Sigmoid colon (tissue), 7 donors: ENCODE results near the gene KIF15. TPM values are rescaled to one million over a fixed set of nuclear protein-coding genes. Genes with fewer than 3 reads are reported as not detected.

Experiments used
- DNase-seq: peaks from one replicate; pipeline ENCODE4 v3.0.0-alpha.2; 2019
- H3K27ac ChIP-seq, 4 donors: fragments of 200-600 bp; sonication (generic); one replicate each; pipeline ENCODE4 v1.5.1; 2016 to 2019; ENCODE audit warnings: mild to moderate bottlenecking in 1 of 4
- H3K27me3 ChIP-seq, 3 donors: fragments of 200-600 bp; sonication (generic); one replicate each; pipeline ENCODE4 v1.5.1; 2019; ENCODE audit warnings: mild to moderate bottlenecking in 1 of 3
- H3K36me3 ChIP-seq, 4 donors: fragments of 200-600 bp; sonication (generic); one replicate each; pipeline ENCODE4 v1.5.1; 2016 to 2019
- H3K4me1 ChIP-seq, 4 donors: fragments of 200-600 bp; sonication (generic); one replicate each; pipeline ENCODE4 v1.5.1; 2017 to 2019
- H3K4me3 ChIP-seq, 4 donors: fragments of 200-600 bp; sonication (generic); one replicate each; pipeline ENCODE4 v1.5.1; 2017 to 2019; ENCODE audit warnings: mild to moderate bottlenecking in 2 of 4, moderate library complexity in 1 of 4
- H3K9me3 ChIP-seq, 4 donors: fragments of 200-600 bp in 3 of 4; sonication (generic) in 3 of 4; one replicate each; pipeline versions ENCODE4 v1.5.1 to v1.6.1; 2013 to 2019
- EP300 ChIP-seq, 4 donors: sonication (generic); formaldehyde crosslinking; IDR thresholded peaks; one replicate each; pipeline ENCODE4 v1.6.1; 2017; ENCODE audit warnings: antibody characterized with exemption in 4 of 4
- POLR2A ChIP-seq, 2 donors: fragments of 450-650 bp; IDR thresholded peaks; one replicate each; pipeline ENCODE4 v1.6.1; 2016; ENCODE audit warnings: antibody characterized with exemption in 2 of 2, mild to moderate bottlenecking in 2 of 2, moderate library complexity in 2 of 2
- POLR2AphosphoS5 ChIP-seq, 4 donors: sonication (generic); formaldehyde crosslinking; IDR thresholded peaks; one replicate each; pipeline ENCODE4 v1.6.1; 2017; ENCODE audit warnings: antibody characterized with exemption in 4 of 4
- WGBS, 2 donors: extraction: QIAGEN DNeasy Blood & Tissue Kit; methylation state at CpG; one replicate each; pipeline ENCODE4 v1.1.7; 2013; 5-methylcytosine and 5-hydroxymethylcytosine counted together
- intact Hi-C: fragments of 100-400 bp; cut with DNase I; formaldehyde crosslinking; loops from one replicate; pipeline ENCODE4 v1.15.1; 2023
- polyA plus RNA-seq, 3 donors: library from polyadenylated mRNA; stranded (reverse); fragments of 200-250 nt; gene quantifications; one replicate each; pipeline ENCODE4 v1.2.3, GENCODE V29; 2013
- total RNA-seq, 4 donors: library from RNA; depleted of rRNA; stranded (reverse); fragments of >200 nt; gene quantifications; one replicate each; pipeline ENCODE4 v1.1.0, GENCODE V29; 2016
- TF ChIP-seq, protein P1 (sequence below), 4 experiments: fragments of 450-650 bp in 3 of 4; fragments of 200-600 bp in 1 of 4; IDR thresholded peaks; one replicate each; pipeline ENCODE4 v1.5.1; 2016 to 2019; ENCODE audit warnings: antibody characterized with exemption in 4 of 4, mild to moderate bottlenecking in 3 of 4, moderate library complexity in 2 of 4
- donor health status: healthy with polysubstance abuse.
- donor health status: Bipolar disorder and iron deficiency.
- donor health status: healthy.

Gene KIF15
- total and polyA plus RNA-seq, 7 donors: 0.60 to 8.8 (median 1.1) TPM

DNA sequence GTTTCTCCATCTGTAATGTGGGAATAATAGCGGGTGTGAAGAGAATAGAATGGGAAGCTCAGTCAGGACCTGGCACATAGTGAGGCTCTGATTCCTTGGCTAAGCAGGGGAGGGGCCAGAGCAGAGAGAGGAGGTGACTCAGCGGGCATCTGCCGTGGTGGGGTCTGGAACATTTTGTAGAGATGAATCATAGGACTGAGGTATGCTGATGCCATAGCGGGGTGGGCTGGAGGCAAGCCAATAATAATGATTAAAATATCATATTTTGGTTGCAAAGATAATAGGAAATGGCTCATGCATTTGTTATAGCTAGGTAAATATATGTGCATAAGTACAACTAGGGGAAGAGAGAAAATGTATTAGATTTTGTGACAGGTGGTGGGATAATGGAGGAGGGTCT is 124.0 kb downstream of the KIF15 start:
- Histone ChIP-seq H3K4me1 (peaks cover 0 to 17% (median 0%) of the 10 kb centered on the region in 4 donors), H3K27ac (no peak overlapping the region), H3K9me3 (no peaks in the 10 kb centered on the region), H3K4me3 (no peak overlapping the region), H3K27me3 (no peaks in the 10 kb centered on the region), H3K36me3 (no peaks in the 10 kb centered on the region)
- TF ChIP-seq POLR2A (IDR thresholded peaks at IDR 0.05): no peak
- TF ChIP-seq EP300 (IDR thresholded peaks at IDR 0.05): no peak
- TF ChIP-seq, protein P1, sequence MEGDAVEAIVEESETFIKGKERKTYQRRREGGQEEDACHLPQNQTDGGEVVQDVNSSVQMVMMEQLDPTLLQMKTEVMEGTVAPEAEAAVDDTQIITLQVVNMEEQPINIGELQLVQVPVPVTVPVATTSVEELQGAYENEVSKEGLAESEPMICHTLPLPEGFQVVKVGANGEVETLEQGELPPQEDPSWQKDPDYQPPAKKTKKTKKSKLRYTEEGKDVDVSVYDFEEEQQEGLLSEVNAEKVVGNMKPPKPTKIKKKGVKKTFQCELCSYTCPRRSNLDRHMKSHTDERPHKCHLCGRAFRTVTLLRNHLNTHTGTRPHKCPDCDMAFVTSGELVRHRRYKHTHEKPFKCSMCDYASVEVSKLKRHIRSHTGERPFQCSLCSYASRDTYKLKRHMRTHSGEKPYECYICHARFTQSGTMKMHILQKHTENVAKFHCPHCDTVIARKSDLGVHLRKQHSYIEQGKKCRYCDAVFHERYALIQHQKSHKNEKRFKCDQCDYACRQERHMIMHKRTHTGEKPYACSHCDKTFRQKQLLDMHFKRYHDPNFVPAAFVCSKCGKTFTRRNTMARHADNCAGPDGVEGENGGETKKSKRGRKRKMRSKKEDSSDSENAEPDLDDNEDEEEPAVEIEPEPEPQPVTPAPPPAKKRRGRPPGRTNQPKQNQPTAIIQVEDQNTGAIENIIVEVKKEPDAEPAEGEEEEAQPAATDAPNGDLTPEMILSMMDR (IDR thresholded peaks at IDR 0.05): no peak
- TF ChIP-seq POLR2AphosphoS5 (IDR thresholded peaks at IDR 0.05): no peak
- intact Hi-C loops: no loop called here
- no peak for DNase-seq
- WGBS, 2 donors: 73 to 78% methylated on average over 4 of the region's 4 CpGs

DNA sequence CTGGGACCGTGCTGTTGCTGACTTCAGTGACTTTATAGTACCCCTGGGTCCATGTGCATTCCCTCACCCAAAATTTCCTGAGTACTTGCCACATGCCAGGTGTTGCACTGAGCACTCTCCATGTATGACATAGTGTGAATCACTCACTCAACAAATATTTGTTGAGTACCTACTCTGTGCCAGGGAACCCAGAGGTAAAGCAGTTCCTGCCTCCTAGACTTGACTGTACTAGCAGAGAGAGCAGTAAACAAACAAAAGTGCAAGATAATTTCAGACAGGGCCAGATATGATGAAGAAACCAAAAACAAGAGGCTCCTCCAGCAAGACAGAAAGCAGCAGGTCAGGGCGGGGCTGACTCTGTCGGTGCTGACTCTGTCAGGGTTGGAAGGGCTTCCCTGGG is 125.0 kb downstream of the KIF15 start:
- Histone ChIP-seq H3K9me3 (no peaks in the 10 kb centered on the region), H3K4me3 (no peak overlapping the region), H3K36me3 (no peaks in the 10 kb centered on the region), H3K27ac (no peak overlapping the region), H3K4me1 (peaks cover 0 to 17% (median 0%) of the 10 kb centered on the region in 4 donors), H3K27me3 (no peaks in the 10 kb centered on the region)
- 73 to 77% methylated on average over 3 of the region's 3 CpGs for WGBS, 2 donors
- TF ChIP-seq POLR2A (IDR thresholded peaks at IDR 0.05): no peak
- TF ChIP-seq, protein P1 (IDR thresholded peaks at IDR 0.05): no peak
- TF ChIP-seq EP300 (IDR thresholded peaks at IDR 0.05): no peak
- no peak for TF ChIP-seq POLR2AphosphoS5 (IDR thresholded peaks at IDR 0.05)
- intact Hi-C loops: no loop called here
- DNase-seq: no peak

DNA sequence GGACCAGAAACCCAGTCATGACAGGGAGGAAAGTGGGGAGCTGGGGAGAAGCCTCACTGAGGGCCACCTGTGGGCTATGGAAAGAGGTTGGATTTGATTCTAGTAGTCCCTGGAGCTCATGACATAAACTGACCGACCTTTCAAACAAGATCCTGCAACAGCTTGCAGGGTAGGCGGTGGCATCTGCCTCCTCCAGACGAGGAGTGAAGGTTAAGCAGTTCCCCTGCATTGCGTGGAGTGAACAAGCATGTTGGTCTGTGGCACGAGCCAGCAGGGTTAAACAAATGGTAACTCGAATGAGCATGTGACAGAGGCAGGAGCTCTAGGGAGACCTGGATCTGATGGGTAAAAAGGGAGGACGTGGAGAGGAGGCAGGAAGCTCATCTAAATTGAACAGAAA is 125.5 kb downstream of the KIF15 start:
- H3K27ac ChIP-seq: no peak overlapping the region
- H3K4me1 ChIP-seq: peaks cover 0 to 17% (median 0%) of the 10 kb centered on the region in 4 donors
- intact Hi-C loops: no loop called here
- no peaks in the 10 kb centered on the region for H3K27me3 ChIP-seq
- DNase-seq: no peak
- 76 to 83% methylated on average over 7 of the region's 7 CpGs for WGBS, 2 donors
- no peak overlapping the region for H3K4me3 ChIP-seq
- TF ChIP-seq EP300 (IDR thresholded peaks at IDR 0.05): no peak
- TF ChIP-seq POLR2A (IDR thresholded peaks at IDR 0.05): no peak
- TF ChIP-seq, protein P1 (IDR thresholded peaks at IDR 0.05): no peak
- no peak for TF ChIP-seq POLR2AphosphoS5 (IDR thresholded peaks at IDR 0.05)
- H3K36me3 ChIP-seq: no peaks in the 10 kb centered on the region
- no peaks in the 10 kb centered on the region for H3K9me3 ChIP-seq

DNA sequence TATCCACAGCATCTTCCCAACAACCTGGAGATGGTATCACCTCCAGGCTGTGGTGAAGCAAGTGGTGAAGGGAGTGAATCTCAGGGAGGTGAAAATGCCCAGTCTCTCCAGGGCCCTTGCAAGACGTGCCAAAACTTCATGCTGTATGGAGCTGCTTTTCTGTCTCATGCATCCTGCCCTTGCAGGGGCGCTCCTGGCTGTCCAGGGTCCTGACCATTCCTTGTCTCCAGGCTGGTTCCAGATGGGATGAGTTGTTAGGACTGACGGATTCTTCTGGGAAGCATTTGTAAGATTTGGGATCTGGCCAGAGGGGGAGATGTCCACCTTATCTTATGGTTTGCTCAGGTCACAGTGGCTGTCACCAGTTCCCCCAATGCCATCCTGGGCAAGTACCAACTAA is 128.7 kb downstream of the KIF15 start:
- no peaks in the 10 kb centered on the region for H3K36me3 ChIP-seq
- no peaks in the 10 kb centered on the region for H3K9me3 ChIP-seq
- 72 to 75% methylated on average over 3 of the region's 3 CpGs for WGBS, 2 donors
- no peaks in the 10 kb centered on the region for H3K27me3 ChIP-seq
- no peak for DNase-seq
- no peak overlapping the region for H3K27ac ChIP-seq
- intact Hi-C loops: no loop called here
- H3K4me3 ChIP-seq: no peak overlapping the region
- H3K4me1 ChIP-seq: peaks cover 0 to 6% (median 0%) of the 10 kb centered on the region in 4 donors
- TF ChIP-seq EP300 (IDR thresholded peaks at IDR 0.05) (no peak), POLR2AphosphoS5 (IDR thresholded peaks at IDR 0.05) (no peak), POLR2A (IDR thresholded peaks at IDR 0.05) (no peak)
- TF ChIP-seq, protein P1 (IDR thresholded peaks at IDR 0.05): no peak

DNA sequence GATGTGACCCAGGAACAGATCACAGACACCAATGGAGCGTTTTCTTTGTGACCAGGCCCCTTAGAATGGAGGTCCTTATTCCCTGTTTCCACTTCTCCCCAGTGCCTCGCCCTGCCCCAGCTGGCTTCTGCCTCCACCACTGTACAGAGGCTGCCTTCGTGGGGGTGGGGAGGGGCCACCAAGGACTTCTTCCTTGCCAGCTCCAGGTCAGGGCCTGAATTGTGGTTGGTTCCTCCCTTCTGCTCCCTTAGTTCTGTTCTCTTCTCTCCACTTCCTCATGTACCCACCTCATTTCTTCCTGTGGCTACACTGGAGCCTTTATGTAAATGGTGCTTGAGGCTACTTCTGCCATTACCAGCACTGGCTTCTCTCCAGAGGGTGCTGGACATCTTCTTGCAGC is 129.3 kb downstream of the KIF15 start:
- DNase-seq: no peak
- intact Hi-C loops: no loop called here
- TF ChIP-seq, protein P1 (IDR thresholded peaks at IDR 0.05): no peak
- TF ChIP-seq EP300 (IDR thresholded peaks at IDR 0.05): no peak
- TF ChIP-seq POLR2AphosphoS5 (IDR thresholded peaks at IDR 0.05): no peak
- TF ChIP-seq POLR2A (IDR thresholded peaks at IDR 0.05): no peak
- H3K9me3 ChIP-seq: no peaks in the 10 kb centered on the region
- no peak overlapping the region for H3K27ac ChIP-seq
- H3K4me3 ChIP-seq: no peak overlapping the region
- WGBS, 2 donors: 67 to 73% methylated on average over 3 of the region's 3 CpGs
- H3K27me3 ChIP-seq: no peaks in the 10 kb centered on the region
- no peaks in the 10 kb centered on the region for H3K36me3 ChIP-seq
- H3K4me1 ChIP-seq: peaks cover 0 to under 1% (median 0%) of the 10 kb centered on the region in 4 donors
